Progenitor cell of endocrine pancreas (in vitro differentiated cells): Measurements from ENCODE around the gene POLR2A. TPM values are rescaled to one million over a fixed set of nuclear protein-coding genes. Genes with fewer than 3 reads are reported as not detected.

Experiments used
- DNase-seq: peaks from one replicate; pipeline ENCODE4 v3.0.0; 2021; ENCODE audit warnings: low spot score; ENCODE audit not compliant: unreplicated experiment
- H3K27ac Mint-ChIP-seq: 2 replicates; pipeline ENCODE4 v1.8.0; 2021; ENCODE audit warnings: mild to moderate bottlenecking, moderate library complexity, mixed read lengths
- H3K27me3 Mint-ChIP-seq: 2 replicates; pipeline ENCODE4 v1.8.0; 2021; ENCODE audit warnings: mixed read lengths
- H3K36me3 Mint-ChIP-seq: 2 replicates; pipeline ENCODE4 v1.8.0; 2022; ENCODE audit warnings: mixed read lengths; ENCODE audit not compliant: insufficient read depth
- H3K4me1 Mint-ChIP-seq: 2 replicates; pipeline ENCODE4 v1.8.0; 2021; ENCODE audit warnings: low read depth, mixed read lengths
- H3K4me3 Mint-ChIP-seq: 2 replicates; pipeline ENCODE4 v1.8.0; 2021; ENCODE audit warnings: low read depth, mild to moderate bottlenecking, moderate library complexity, mixed read lengths
- H3K9me3 Mint-ChIP-seq: 2 replicates; pipeline ENCODE4 v1.8.0; 2021; ENCODE audit warnings: low read depth, mixed read lengths
- total RNA-seq: library from RNA; stranded (reverse); gene quantifications from 2 replicates; pipeline ENCODE4 v1.2.1, GENCODE V29; 2021
- TF ChIP-seq, protein P1 (sequence below): fragments of 200-600 bp; sonication (generic); IDR thresholded peaks from one replicate; pipeline ENCODE4 v1.5.0; 2021; ENCODE audit warnings: antibody characterized with exemption, mild to moderate bottlenecking; ENCODE audit not compliant: unreplicated experiment

Gene POLR2A
- total RNA-seq, 1 donor from 2014 or later, result 195 TPM

DNA sequence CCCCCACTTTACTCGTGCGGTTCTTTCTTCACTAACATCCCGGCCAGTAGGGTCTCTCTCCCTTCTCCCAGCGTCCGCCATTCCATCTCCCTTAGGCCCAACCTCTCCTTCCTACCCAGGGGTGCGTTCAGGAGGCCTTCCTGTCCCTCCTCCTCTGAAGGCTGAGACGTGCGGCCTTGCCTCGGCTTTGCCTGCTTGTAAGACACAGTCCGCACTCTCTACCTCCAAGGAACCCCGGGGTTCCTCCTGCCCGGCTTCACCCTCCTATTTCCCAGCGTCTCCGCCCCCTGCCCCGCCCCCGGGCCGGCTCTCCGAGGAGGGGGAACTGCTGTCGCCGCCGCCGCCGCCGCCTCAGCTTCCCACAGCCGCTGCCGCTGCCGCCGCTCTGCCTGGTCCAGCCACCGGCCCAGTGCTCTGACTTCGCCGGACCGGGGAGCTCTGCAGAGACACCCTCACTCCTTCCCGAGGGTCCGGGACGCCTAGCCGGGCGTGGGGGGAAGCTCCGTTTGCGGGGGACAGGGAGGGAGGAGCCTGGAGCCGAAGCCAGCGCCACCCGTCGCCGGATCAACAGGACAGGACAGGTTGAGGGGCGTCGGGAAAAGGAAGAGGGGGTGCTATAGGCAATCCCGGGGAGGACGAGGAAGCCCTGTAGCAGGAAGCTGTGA is 46.1 kb upstream of the POLR2A start:
- no peak for DNase-seq

DNA sequence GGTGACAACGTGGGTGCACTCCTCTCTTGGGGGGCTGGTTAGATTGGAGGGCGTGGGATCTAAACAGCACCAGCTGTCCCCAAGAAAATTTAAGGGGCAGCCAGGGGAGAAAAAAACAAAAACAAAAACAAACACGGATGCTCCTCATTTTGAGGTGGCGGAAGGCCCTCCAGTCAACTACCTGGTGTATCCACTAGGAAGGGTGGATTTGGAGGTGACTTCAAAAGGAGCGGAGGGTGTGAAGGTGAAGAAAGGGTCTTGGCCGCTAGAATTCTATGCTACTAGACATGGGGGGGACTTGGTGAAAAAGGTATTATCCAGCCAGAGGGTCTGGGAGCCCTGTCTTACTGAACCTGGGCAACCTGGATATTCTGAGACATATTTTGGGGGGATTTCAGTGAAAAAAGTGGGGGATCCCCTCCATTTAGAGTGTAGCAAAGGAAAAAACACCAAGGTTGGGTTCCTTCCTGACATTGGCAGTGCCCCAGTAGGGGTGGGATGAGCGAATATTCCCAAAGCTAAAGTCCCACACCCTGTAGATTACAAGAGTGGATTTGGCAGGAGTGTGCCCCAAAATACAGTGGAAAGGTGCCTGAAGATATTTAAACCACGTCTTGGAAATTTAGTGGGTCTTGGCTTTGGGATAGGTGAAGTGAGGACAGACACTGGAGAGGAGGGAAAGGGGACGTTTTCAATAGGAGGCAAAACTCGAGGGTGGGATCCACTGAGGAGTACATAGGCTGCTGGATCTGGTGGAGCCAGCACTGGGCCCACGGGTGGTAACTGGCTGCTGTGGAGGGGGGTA is 45.3 kb upstream of the POLR2A start:
- peaks cover 23% of the 10 kb centered on the region for H3K4me1 Mint-ChIP-seq
- no peaks in the 10 kb centered on the region for H3K36me3 Mint-ChIP-seq
- DNase-seq, result no peak
- H3K4me3 Mint-ChIP-seq, result peak overlapping the region; percentile 56
- no peak overlapping the region for H3K27ac Mint-ChIP-seq
- TF ChIP-seq, protein P1, sequence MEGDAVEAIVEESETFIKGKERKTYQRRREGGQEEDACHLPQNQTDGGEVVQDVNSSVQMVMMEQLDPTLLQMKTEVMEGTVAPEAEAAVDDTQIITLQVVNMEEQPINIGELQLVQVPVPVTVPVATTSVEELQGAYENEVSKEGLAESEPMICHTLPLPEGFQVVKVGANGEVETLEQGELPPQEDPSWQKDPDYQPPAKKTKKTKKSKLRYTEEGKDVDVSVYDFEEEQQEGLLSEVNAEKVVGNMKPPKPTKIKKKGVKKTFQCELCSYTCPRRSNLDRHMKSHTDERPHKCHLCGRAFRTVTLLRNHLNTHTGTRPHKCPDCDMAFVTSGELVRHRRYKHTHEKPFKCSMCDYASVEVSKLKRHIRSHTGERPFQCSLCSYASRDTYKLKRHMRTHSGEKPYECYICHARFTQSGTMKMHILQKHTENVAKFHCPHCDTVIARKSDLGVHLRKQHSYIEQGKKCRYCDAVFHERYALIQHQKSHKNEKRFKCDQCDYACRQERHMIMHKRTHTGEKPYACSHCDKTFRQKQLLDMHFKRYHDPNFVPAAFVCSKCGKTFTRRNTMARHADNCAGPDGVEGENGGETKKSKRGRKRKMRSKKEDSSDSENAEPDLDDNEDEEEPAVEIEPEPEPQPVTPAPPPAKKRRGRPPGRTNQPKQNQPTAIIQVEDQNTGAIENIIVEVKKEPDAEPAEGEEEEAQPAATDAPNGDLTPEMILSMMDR, result no peak
- H3K27me3 Mint-ChIP-seq, result peaks cover 57% of the 10 kb centered on the region
- no peaks in the 10 kb centered on the region for H3K9me3 Mint-ChIP-seq

More for the DNA sequence above, 46.1 kb upstream of the POLR2A start:
- no peaks in the 10 kb centered on the region for H3K36me3 Mint-ChIP-seq
- H3K4me1 Mint-ChIP-seq, result peaks cover 23% of the 10 kb centered on the region
- H3K4me3 Mint-ChIP-seq, result peak overlapping the region; percentile 56
- H3K27ac Mint-ChIP-seq, result peak overlapping the region; percentile 68
- no peaks in the 10 kb centered on the region for H3K9me3 Mint-ChIP-seq
- H3K27me3 Mint-ChIP-seq, result peaks cover 49% of the 10 kb centered on the region
- TF ChIP-seq, protein P1, result no peak

GRCh38 chr17:7439462-7440112 is 44.6 kb upstream of the POLR2A start, which contains the start of gene FGF11:
Gene FGF11 (plus strand): TSS chr17:7439512. CDS start chr17:7439621, 109 bp downstream.
- Mint-ChIP-seq H3K27ac (peak within 1 kb of the TSS; percentile 88), H3K4me1 (peaks cover 23% of the 10 kb centered on the region)
- no peak for DNase-seq

GRCh38 chr17:7440113-7440833 is 43.9 kb upstream of the POLR2A start:
- TF ChIP-seq, protein P1, result no peak
- Mint-ChIP-seq H3K27me3 (peaks cover 58% of the 10 kb centered on the region), H3K9me3 (no peaks in the 10 kb centered on the region)

More at GRCh38 chr17:7439462-7440112, 44.6 kb upstream of the POLR2A start, which contains the start of gene FGF11:
- Mint-ChIP-seq H3K36me3 (no peaks in the 10 kb centered on the region), H3K4me3 (peak within 1 kb of the TSS; percentile 88), H3K9me3 (no peaks in the 10 kb centered on the region), H3K27me3 (peaks cover 58% of the 10 kb centered on the region)
- TF ChIP-seq, protein P1, result no peak

GRCh38 chr17:7440834-7441195 is 43.4 kb upstream of the POLR2A start:
- Mint-ChIP-seq H3K9me3 (no peaks in the 10 kb centered on the region), H3K4me3 (peak overlapping the region; percentile 88), H3K4me1 (peaks cover 29% of the 10 kb centered on the region), H3K27me3 (peaks cover 58% of the 10 kb centered on the region), H3K27ac (peak overlapping the region; percentile 88), H3K36me3 (no peaks in the 10 kb centered on the region)
- TF ChIP-seq, protein P1, result no peak
- DNase-seq, result no peak

More at GRCh38 chr17:7440113-7440833, 43.9 kb upstream of the POLR2A start:
- H3K36me3 Mint-ChIP-seq, result no peaks in the 10 kb centered on the region
- peak overlapping the region; percentile 88 for H3K27ac Mint-ChIP-seq
- no peak for DNase-seq
- peaks cover 24% of the 10 kb centered on the region for H3K4me1 Mint-ChIP-seq
- peak overlapping the region; percentile 88 for H3K4me3 Mint-ChIP-seq
